ENCODE results near the gene ZNF784.

ZNF784 gene

DNA sequence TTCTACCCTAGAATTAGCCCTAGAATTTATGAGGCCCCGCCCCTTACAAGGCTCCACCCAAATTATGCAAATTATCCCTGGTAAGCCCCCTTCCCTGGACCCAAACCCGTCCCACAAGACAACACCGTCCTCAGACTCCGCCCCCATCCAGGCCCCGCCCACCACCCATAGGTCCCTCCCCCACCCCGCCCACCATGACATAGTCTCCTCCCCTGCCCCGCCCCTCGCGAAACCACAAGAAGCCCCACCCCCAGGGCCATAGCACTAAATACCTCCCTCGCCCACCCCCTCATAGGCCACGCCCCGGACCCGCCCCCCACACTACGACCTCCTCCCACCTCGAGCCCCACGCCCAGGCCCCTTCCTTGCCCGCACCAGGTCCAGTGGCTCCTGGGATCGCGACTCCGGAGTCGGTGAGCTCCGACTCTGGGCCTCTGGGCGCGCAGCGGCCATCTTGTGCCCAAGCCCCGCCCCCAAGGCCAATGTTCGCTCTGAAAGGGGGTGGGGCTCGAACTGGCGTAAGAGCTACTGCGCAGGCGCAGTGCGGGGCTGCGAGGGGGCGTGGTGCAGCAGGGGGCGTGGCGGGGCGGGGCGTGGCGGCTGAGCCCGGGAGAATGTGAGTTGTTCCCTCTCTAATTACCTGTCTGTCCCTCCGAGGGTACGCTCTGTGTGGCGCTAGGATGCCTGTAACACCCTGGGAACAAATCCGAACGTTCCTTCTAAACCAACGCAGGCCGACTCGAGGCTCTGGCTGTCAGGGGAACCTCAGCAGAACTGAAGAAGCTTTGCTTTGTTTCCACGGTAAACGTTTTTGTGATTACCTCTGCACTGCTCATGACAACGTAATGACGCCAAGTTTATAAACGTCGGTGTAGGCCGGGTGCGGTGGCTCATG is at the start of gene ZNF784:
Gene ZNF784 (minus strand): TSS at position 458 of the 895 bp plus-strand sequence. CDS start 5 bp downstream, at position 453.
- DNase-seq: peak; percentile 91

DNA sequence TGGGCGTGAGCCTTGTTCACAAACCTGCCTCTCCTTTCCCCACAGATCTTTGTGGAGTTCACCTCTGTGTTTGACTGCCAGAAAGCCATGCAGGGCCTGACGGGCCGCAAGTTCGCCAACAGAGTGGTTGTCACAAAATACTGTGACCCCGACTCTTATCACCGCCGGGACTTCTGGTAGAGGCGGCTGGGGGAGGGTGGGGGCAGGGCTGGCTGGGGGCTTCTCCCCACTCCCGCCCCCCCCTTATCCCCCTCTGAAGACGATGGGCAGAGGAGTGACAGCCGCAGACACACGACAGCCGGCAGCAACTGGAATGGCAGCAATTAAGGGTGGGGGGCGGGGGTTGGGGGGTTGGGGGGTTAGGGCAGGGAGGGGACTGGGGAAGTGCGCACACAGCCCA is 49.5 kb upstream of the ZNF784 start:
- no peak for DNase-seq

DNA sequence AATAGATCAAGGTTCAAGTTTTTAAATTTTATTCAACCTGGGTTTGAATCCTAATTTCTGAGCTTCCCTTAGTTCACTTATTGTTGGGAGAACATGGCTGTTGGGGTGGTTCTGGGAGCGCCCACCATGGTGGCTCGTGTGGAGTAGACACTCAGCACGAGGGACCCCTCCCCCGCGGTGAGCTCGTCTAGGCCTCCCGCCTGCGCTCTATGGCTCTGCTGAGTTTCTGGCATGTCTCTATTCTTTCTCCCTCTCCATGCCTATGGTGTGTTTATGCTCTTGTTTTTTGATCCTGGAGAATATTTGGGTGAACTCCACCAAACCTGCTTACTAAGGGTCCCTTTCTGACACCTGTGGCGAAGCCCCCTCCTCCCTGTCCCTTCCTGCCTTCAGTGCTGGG is 49.1 kb upstream of the ZNF784 start:
- DNase-seq: no peak

GRCh38 chr19:55672418-55672817 is 48.1 kb upstream of the ZNF784 start:
- no peak for DNase-seq

DNA sequence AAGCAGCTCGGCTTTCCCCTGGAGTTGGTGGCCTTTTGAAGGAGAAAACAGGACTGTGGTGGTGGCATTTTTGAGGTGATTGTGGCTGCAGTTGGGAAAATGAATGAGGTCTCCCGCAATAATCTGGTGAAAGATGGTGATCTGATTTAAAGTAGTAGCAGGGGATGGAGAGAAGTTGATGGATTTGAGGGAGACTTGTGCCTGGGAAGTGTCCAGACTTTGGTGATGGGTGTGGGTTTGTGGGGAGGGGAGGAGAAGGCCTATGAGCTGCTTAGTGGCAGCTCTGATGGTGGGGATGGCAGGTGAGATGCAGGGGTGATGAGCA is 46.6 kb upstream of the ZNF784 start:
- no peak for DNase-seq

- DNase-seq: no peak
These were observed 46.1 kb upstream of the ZNF784 start for GRCh38 chr19:55670280-55671053.

DNA sequence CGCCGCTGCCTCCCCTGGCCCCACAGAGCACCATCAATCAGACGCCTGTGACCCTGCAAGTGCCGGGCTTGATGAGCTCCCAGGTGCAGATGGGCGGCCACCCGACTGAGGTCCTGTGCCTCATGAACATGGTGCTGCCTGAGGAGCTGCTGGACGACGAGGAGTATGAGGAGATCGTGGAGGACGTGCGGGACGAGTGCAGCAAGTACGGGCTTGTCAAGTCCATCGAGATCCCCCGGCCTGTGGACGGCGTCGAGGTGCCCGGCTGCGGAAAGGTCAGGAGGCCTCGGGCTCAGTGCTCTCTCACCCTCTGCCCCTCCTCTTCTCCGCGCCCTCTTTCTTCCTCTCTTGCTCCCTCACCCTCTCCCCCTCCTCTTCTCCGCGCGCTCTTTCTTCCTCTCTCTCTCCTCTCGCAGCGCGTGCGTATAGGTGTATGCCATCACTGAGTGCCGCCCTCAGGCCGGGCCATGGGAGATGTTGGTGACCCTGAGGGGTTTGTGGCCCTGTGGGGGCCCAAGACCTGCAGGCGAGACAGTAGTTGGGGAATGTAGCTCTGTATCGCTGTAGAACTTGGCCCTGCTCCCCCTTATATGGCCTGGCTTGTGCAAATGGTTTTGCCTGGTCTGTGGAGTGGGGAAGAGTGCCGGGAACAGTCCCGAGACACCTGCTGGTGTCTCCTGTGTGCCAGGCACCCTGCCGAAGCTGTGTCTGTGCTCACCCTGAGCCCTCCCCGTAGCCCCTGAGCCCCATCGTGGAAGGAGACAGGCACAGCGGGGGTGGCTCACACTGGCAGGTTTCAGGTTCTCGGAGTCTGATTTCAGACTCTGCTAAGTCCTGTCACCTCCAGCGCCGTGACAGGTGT is 45.3 kb upstream of the ZNF784 start:
- DNase-seq: no peak

DNA sequence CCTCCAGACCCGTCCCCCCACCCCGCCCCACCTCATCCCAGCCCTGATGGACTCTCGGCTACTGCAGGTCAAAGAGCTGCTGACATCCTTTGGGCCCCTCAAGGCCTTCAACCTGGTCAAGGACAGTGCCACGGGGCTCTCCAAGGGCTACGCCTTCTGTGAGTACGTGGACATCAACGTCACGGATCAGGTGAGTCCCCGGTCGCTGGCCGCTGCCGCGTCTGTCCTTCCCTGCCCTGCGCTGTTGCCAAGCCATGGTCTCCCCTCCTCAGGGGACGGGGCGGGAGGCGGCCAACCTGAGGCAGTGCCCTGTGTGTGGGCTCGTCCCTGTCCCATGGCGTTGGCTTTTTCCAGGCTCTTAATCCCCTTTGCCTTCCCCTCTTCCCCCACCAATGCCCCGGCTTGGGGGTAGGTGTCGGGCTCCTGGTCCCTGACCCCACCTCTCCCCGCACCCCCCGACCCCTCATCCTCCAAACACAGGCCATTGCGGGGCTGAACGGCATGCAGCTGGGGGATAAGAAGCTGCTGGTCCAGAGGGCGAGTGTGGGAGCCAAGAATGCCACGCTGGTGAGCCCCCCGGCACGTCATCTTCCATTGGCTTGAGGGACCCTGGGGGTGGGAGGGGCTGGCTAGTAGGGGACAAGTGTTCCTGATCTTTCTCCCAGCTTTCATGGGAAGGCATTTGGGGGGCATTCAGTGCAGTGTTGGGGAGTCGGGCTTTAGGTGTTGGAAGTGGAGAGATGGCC is 44.4 kb upstream of the ZNF784 start:
- DNase-seq: no peak

DNA sequence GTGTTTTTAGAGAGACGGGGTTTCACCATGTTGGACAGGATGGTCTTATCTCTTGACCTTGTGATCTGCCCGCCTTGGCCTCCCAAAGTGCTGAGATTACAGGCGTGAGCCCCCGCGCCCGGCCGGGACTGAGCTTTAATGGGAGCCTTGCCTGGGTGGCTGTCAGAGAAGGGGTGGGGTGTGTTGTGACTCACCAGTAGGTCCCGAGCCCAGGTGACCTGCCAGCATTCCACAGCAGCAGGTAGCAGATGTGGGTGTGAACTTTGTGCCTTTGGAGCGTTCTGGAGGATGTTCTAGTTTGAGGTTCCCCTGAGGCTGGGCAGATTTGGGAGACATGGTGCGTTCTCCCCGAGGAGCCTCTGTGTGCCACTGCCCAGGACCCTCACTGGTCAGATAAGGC is 43.6 kb upstream of the ZNF784 start:
- no peak for DNase-seq

- no peak for DNase-seq
These were observed 43.1 kb upstream of the ZNF784 start for GRCh38 chr19:55667511-55667910.

DNA sequence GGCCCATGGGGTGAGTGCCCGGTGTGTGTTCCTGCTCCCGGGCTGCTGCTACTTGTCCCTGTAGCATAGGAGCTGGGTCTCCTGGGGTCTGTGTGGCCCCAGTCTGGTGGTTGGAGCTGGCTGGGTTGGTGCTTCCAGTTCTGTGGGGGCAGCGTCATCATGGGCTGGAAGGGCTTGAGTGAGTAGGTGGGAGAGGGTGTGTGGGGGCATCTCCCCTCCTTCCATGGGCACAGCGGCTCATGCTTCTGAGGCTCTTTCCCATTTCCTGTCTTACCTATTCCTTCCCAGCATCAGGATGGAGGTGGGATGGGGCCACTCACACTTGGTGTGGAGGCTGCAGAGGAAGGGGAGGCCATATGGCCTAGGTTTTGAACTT is 42.6 kb upstream of the ZNF784 start:
- DNase-seq: no peak

DNA sequence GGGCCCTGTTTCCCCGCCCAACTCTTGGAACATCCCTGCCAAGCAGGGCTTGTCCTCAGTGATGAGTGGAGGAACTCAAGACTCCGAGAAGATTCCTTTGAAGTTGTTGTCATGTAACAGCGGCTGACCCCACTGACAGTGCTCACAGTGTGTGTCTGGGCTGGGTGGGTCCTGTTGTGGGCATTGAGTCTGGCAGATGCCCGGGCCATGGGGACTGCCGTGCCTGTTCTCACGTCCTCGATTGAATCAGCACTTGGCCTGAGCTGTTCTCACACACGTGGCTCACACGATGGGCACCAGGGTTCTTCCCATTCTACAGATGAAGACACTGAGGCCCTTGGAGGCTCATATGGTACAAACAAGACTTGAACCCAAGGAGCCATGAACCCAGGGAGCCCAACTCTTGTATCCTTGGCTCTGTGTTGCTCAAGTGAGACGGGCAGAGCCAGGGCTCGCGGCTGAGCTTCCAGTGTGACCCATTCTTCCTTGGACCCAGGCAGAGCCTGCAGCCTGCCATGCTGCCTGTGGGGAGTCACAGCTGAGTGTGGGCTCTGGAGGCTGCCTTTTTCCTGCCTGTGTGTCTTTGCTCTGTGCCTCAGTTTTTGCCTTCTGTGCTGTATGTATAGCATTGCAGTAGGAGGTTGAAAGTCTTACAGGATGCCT is 42.1 kb upstream of the ZNF784 start:
- DNase-seq: no peak

- DNase-seq: no peak
These were observed 39.6 kb upstream of the ZNF784 start for GRCh38 chr19:55663846-55664536.

DNA sequence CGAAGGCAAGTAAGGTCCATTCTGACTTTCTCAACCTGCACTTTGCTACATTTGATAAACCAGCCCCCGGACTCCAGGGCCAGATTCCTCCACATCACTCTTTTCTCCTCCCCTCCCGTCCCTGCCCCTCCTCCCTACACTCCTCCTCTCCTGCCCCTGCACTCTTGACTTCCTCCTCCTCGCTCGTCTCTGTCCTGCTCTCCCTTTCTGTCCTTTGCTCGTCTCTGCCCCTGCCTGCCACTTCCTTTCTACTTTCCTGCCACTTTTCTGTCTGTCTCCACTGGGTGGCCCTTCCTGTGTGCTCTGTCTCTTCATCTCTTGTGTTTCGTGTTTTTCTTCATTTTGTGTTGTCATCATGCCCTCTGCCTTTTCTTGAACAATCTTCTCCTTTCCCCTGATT is 37.5 kb upstream of the ZNF784 start:
- no peak for DNase-seq

DNA sequence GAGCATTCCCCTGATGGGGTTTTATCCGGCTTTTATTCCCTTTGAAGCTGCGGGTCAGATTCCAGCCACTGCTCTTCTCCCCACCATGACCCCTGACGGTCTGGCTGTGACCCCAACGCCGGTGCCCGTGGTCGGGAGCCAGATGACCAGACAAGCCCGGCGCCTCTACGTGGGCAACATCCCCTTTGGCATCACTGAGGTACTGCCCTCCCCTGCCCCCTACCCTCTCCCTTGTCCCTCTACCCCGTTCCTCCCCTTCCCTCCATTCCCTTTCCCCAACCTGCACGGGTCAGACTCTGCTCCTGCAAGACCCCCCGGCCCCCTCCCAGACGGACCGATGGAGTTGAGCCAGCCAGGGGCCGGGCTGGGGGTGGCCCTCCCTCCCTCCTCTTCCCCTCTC is 36.6 kb upstream of the ZNF784 start:
- DNase-seq: no peak

GRCh38 chr19:55660404-55660803 is 36.0 kb upstream of the ZNF784 start:
- DNase-seq: no peak

DNA sequence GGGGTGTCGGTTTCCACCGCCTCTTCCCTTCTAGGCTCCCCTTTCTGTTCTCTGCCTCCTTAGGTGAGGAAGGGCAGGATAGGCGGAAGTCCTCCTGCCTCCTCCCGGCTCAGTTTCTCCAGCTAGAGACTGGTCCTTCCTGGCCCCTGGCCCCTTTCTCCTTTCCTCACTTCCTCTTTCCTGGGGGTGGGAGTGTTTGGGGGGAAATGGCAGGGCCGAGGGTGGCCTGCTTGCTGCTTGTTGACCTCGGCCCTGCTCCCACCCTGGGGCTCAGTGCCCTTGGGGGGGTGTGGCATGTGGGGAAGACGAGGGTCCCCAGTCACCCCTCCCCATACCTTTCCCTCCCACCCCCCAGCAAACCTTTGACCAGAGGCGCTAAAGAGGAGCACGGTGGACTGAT is 35.5 kb upstream of the ZNF784 start:
- DNase-seq: no peak

GRCh38 chr19:55658846-55659459 is 34.6 kb upstream of the ZNF784 start:
- no peak for DNase-seq

DNA sequence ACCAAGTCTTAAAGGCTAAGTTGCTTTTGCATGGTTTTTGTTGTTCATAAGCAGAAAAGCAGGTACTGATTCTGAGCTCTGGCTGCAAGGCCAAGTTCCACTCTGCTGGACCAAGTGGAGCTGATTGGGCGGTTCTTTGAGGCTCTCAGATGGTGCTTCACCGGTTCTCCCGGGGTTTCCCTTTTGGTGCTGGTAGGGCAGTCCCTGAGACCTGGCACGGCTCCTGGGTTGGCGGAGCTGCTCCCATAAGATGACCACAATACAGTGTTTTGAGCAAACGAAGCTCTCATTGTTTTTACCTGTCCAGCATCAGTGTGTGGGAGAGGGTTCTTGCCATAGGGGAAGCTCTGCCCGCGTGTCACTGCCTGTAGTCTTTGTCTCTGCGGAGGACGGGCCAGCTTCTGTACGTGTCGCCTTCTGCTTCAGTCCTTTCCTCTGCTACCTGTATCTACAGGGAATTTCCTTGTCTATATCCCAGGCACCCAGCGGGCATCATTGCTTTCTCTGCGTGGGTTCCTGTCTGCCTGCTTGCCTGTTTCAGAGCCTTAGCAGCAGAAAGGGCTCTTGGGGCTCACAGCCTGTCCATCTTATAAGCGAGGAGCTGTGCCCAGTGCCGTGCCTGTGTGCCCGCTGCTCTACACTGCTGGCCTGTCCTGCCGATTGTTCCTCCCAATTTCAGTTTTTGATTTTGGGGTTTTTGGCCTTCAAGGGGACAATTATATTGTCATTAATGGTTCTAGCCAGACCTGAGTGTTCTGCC is 32.8 kb upstream of the ZNF784 start:
- peak; percentile 31 to 54 for DNase-seq

GRCh38 chr19:55656552-55656951 is 32.2 kb upstream of the ZNF784 start:
- DNase-seq: no peak
